DMS 273 (cell line): ENCODE measurements around the gene ISM1.

ENCODE experiments used
- DNase-seq: peaks from one replicate; lab custom pipeline; 2025; ENCODE audit not compliant: unreplicated experiment; lab: John Stamatoyannopoulos, UW

ISM1 gene

DNA sequence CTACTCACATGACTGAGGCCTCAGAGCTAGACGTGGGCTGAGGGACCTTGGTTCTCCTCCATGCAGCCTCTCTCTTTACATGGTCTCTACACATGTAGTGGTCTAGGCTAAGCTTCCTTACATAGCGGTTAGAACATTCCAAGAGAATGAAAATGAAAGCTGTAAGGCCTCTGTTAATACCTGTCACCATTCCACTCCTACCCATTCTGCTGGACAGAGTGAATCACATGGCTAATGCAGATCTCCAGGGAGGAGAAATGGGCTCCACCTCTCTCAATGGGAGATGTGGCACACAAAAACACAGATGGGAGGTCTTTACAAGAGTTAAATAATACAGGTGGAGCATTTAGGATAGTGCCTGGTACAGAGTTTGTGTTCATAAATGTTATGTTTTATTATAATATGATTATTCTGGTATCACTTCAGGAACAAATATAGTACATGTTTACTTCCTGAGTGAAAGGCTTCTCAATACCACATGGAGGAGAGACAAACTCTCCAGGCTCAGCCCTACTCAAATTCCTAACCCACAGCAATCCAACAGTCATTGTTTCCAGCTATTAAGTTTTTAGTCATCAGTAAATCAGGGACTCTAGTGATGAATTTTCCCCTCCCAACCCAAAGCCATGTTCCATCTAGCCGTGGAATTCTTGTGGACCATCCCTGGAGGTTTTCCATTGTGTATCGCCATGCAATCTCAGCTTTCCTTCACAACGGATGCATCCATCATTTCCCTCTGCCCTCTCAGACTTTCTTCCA lies 57.9 kb downstream of the ISM1 start:
- DNase-seq: no peak

DNA sequence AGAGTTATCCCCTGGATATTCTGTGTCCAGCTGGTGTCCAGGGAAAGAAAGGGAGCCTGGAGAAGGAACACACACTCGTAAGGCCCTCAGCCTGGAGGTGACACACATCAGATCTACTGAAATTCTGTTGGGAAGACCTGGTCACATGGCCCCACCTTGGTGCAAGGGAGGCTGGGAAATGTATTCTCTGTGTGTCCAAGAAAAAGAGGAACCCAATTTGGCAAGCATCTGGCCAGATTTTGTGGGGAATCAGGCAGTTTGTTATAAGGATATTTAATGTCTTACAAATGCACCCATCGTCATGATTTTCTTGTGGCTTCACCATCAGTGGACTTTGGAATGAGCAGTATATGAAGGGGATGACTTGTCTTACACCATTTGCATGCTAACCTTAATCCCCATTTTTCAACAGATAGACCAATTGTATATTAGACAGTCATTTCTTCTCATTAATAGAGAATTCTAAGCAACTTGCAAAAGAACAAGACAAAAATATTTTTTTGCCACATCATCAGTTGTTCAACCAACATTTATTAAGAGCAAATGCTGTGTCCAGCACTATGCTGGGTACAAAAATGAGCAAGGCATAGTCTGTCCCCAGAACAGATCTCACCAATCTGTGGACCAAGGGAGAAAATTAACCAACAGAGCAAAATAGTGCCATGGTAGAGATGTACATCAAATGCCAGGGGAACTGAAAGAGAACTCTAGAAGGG lies 59.7 kb downstream of the ISM1 start:
- no peak for DNase-seq

DNA sequence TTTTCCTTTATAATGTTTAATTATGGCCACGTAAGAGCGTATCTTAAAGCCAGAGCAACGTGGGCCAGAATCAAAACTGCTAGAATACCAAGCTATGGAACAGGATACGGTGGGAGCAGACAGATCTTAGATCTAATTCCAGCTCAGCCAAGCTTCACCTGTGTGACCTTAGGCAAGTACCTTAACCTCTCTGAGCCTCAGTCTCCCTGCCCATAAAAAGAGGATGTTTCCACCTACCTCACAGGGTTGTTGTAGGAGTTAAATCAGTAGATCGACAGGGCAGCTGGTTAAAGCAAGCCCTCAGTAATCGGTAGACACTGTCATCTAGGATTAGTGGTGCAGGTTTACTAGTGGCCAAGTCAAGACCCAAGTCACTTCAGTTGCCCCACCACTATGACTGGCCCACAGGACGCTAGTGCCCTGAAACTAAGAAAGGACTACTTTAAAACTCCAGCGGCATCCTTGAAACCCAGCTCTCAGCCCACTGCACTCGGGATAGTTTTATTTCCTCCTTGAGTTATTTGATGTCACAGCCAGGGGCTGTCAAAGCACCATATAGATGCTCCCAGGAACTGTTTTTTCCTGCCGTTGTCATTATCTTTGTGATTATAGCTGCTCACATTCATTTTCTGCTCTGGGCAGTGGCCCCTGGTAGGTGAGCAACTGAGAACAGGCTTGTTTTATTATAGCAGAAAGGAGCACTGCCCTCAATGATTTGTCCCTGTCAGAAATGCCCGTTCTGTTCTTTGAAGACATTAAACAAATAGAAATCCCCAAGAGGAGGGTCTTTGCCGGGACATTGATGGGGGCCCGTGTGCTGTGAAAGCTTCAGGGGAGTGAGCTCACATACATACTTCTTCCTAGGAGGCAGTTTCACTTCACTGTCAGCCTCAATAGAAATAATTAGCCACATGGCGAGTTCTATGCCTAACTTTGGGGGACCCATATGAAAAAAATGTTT lies 63.1 kb downstream of the ISM1 start:
- no peak for DNase-seq

DNA sequence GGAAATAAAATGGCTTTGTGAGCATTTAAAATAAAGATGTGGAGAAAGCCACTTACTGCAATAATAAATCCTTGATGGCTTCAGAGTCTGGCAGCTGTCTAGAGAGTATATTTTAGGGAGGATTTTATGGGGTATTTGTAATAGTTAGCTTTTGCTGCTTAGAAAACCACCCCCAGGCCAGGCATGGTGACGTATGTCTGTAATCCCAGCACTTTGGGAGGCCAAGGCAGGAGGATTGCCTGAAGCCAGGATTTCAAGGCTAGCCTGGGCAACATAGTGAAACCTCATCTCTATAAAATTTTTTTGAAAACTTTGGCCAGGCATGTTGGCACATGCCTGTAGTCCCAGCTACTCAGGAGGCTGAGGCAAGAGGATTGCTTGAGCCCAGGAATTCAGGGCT lies 63.8 kb downstream of the ISM1 start:
- DNase-seq: no peak

- DNase-seq: no peak
Observed at GRCh38 chr20:13285408-13285807, 64.3 kb downstream of the ISM1 start.

- DNase-seq: no peak
Observed at GRCh38 chr20:13286052-13286451, 65.0 kb downstream of the ISM1 start.

GRCh38 chr20:13286607-13287006 lies 65.5 kb downstream of the ISM1 start:
- DNase-seq: peak; percentile 49

DNA sequence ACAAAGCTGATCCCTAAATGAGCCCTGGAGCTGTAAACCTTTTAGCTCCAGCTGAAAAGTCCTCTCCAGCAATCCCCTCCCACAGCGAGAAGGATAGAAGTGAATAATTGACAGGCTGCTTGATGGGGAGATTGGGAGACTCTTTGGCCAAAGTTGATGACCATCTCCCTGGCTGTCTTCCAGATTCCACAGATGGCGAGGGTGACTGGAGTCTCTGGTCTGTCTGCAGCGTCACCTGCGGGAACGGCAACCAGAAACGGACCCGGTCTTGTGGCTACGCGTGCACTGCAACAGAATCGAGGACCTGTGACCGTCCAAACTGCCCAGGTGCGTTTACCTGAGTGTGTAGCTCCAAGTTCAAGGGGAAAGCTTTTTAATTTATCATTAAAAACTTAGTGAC lies 67.3 kb downstream of the ISM1 start:
- DNase-seq: no peak

DNA sequence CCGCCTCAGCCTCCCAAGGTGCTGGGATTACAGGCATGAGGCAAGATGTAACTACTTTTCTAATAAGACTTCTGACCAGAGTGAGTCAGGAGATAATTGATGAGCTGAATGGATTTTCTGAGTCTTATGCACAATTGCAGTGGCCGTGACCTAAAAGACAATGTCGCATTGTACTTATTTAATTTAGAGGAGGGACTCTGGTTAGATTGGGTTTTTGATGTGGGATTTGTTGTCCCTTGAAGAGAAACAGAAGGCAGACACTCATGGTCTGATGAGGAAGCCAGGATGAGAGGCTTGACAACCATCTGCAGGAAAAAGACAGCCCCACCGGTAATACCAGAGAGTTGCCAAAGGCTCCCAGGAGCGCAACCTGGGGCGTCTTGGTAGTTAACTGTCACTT lies 68.0 kb downstream of the ISM1 start:
- no peak for DNase-seq

DNA sequence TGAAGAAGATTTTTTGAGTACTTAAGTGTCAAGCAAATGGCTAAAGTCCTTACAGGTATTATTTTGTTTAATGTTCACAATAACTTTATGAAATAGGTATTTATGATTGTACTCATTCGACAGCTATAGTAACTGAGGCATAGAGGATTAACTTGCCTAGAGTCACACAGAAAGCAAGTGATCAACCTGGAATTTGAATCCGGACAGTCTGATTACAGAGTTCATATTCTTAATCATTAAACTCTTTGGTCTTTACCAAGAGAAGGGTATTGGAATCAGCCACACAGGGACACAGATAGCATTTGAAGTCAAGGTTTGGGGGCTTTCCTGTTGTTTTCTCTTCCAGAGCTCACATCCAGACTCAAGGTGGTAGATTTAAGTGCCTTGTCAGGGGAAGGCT lies 69.7 kb downstream of the ISM1 start:
- no peak for DNase-seq

DNA sequence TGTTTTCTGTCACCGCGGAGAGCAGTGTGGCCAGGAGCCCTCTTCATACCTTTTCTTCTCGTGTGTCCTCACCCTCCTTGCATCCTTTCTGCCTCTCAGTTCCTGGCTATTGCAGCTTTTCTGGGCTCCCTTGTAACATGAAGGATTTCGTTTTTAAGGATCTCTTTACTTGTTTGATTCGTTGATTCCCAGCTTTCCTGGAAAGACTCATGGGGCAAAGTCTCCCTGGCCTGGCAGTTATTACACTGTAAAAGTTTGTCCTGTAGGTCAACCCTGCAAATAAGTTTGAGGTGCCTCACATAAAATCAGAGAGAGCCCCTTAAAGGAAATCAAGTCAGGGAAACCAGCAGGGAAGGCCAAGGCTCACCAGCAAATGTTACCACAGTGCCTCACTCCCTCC lies 70.1 kb downstream of the ISM1 start:
- DNase-seq: no peak

DNA sequence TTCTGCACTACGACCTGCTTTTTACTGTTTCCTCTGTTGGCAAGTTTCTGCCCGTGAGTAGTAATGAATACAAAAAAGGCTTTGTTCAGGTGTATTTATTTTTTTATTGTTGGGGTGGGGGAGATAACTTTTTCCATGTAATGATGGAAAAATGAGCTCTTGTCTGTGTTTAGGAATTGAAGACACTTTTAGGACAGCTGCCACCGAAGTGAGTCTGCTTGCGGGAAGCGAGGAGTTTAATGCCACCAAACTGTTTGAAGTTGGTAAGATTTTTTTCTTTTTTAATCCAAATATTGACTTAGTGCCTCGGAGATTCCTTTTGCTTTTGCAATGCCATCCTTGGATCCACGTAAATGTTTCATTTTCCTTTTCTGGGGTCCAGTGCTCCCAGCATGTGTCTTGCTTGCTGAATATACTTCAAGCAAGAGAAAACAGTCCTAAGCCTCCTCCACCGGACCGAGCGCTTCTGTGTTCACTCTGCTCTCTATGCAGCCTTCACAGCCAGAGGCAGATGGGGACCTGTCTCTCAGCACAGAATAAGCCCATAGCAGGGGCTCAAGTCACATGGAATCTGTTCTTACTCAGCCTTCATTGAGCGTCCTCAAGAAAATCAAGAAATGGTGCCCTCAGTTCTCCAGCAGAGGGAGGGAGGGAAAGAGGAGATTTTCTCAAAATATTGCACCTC lies 71.3 kb downstream of the ISM1 start:
- DNase-seq: no peak

DNA sequence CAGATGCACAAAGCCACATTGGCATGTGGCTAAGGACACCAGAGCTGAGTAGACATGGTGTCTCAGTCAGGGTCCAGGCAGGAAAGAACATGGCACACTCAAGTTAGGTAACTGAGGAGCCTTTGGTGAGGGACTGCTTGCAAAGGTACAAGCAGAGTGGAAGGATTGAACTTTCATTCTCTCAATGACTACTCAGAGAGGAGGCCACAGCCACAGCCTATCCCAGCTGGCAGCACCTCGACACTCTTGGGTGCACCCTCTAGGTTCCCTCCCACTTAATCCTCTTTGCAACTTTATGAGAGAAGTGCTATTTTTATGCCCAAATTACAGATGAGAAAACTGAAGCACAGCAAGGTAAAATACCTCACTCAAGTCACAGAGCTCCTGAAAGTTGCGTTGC lies 73.4 kb downstream of the ISM1 start:
- DNase-seq: no peak

DNA sequence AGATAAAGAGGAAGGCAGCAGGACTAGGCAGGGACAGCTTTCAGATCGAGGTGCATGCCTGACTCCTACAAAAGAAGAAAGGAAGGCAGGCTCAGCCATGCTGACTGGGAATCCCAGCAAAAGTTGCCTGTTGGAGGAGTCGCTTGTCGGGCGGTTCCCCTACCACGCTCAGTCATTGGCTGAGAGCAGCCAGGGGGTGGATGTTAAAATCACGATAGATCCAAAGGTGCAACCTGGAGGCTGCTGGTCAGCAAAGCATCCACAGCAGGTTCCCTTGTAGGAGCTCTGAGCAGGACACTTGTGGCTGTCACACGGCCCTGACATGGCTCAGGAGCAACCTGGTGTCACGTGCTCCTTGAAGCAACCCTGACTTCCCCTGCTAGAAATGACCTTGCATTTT lies 74.6 kb downstream of the ISM1 start:
- no peak for DNase-seq

- DNase-seq: no peak
Observed at GRCh38 chr20:13296070-13296469, 75.0 kb downstream of the ISM1 start.

GRCh38 chr20:13297147-13297899 lies 76.2 kb downstream of the ISM1 start:
- DNase-seq: no peak

DNA sequence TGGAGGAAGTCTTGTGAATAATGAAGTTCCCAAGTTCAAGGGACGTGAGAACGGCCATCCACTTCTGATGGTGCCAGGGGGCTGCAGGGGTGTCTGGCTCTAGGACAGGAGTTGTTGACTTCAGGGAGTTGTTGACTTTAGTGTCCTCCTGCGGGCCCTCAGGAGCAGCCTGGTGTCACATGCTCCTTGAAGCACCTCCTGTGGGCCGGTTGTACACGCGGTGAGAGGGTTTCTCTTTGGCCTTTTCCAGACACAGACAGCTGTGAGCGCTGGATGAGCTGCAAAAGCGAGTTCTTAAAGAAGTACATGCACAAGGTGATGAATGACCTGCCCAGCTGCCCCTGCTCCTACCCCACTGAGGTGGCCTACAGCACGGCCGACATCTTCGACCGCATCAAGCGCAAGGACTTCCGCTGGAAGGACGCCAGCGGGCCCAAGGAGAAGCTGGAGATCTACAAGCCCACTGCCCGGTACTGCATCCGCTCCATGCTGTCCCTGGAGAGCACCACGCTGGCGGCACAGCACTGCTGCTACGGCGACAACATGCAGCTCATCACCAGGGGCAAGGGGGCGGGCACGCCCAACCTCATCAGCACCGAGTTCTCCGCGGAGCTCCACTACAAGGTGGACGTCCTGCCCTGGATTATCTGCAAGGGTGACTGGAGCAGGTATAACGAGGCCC lies 77.8 kb downstream of the ISM1 start:
- DNase-seq: no peak

DNA sequence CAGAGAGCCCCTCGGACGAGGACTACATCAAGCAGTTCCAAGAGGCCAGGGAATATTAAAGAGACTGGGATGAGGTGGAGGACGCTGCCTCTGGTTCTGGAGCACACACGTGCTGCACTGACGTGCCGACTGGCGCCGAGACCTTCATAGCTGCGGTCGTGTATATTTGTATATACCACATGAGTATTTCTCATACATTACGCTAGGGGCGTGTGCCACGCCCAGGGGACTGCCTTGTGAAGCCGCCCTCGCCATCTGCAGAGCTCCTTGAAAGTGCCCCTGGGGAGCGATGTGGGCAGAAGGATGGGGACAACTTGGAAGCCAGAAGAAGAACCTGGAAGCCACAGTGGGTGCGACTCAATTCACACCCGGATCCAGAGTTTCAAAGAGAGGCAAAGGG lies 78.3 kb downstream of the ISM1 start:
- peak; percentile 9 for DNase-seq

DNA sequence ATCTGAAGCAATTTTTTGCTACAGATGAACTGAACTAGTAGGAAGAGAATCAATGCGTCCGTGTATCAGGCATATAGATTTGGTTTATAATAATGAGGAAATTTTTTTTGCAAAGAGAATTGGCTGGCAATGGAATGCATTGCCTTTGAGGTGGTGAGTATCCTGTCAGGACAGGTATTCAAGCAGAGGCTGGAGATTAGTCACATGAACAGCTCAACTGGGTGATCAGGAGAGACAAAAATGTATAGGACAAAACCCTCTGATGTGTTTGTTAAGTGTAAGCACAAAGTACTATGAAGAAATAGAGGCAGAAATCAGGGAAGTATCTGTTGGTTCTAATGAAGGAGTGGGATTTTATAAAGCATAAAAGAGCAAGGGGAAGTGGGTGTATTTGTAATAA lies 80.5 kb downstream of the ISM1 start:
- DNase-seq: no peak
